GM19023 (cell line): ENCODE measurements around the gene SERHL2.
"Not testable (repeated sequence)": the region's sequence is repeated elsewhere in the genome, so short reads cannot be mapped to it uniquely, and the experiment has no call there.

Source experiments
- ATAC-seq: cut with Tn5 transposase; IDR thresholded peaks from one replicate; pipeline ENCODE4 v1.9.1; 2021; ENCODE audit warnings: mild to moderate bottlenecking, moderate library complexity; ENCODE audit not compliant: unreplicated experiment

Gene SERHL2, protein sequence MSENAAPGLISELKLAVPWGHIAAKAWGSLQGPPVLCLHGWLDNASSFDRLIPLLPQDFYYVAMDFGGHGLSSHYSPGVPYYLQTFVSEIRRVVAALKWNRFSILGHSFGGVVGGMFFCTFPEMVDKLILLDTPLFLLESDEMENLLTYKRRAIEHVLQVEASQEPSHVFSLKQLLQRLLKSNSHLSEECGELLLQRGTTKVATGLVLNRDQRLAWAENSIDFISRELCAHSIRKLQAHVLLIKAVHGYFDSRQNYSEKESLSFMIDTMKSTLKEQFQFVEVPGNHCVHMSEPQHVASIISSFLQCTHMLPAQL

DNA sequence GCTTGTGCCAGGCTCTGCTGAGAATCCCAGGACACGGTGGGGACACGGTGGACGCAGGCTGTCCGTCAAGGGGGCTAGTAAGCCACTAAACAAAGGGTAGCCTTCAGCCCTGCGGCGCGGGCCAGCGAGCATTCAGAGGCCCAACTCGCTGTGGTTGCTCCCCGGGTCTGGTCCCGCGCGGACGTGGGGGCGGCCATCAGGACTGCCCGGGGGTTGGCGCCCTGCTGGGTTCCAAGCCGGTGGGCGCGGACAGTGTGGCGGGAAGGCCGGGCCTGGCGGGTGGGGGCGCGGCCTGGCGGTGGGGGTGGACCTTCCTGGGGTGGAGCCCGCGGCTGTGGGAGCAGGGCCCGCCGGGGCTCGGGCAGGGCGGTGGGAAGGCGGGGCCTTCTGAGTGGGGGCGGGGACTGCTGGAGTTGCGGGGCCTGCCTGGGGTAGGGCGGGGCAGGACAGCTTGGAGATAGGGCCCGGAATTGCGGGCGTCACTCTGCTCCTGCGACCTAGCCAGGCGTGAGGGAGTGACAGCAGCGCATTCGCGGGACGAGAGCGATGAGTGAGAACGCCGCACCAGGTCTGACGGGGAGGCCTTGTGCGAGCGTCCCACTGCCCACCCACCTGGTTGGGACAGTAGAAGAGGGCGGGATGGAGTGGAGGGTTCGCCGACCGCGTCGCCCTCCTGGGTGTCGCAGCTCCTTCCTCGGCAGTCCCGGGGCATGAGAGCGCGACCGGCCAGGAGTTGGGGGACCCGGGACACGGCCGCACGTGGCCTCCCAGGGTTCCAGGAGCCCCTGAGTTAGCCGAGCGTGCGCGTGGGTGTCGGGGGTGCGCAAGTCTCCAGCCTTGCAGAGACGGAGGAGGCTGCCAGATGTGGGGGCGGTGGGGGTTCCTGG, at the start of gene SERHL2:
SERHL2 (plus strand) TSS at position 482 of the 887 bp plus-strand sequence; CDS start at position 547, 65 bp downstream.
- no peak for ATAC-seq

DNA sequence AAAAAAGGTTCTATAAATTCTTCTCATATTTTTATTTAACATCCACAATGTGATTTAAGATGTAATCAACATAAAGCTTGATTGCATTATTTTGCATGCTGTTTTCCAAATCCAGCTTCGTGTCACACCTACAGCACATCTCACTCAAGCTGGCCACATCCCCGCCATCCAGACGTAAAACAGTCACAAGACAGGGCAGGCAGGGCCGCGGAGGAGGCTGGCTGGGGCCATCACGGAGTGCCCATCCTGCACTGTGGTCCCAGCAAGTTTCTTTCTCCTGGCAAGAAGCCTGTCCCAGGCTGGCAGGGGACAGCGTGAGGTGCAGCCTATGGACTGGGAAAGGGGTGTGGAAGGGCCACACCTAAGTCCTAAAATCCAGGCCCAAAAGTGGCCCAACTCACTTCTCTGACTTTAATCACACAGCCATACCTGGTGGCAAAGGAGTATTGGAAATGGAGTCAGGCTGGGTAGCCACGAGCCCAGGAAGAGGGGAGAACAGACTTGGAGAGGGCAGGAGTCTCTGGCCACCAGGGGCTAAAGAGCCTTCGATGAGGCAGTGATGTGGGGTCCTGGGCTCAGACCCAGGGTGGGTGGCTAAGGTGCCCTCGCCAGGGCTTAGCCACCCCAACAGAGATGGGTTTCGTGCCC, 45.3 kb upstream of the SERHL2 start:
- ATAC-seq = not testable (repeated sequence)

DNA sequence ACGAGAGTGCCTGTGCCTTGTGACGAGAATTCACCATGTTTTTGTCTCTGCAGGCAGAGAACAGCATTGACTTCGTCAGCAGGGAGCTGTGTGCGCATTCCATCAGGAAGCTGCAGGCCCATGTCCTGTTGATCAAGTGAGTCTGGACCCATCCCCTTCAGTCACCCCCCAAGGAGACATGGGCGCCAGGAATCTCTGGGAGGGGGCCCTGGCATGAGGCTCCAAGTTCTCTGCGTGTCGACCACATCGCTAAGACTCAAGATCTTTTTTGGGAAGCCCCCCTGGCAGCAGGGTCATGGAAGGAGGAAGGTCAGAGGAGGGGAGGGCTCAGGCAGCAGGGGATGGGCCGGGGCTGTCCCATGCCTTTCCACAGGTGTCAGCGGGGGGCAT, 44.8 kb upstream of the SERHL2 start:
- ATAC-seq = not testable (repeated sequence)

DNA sequence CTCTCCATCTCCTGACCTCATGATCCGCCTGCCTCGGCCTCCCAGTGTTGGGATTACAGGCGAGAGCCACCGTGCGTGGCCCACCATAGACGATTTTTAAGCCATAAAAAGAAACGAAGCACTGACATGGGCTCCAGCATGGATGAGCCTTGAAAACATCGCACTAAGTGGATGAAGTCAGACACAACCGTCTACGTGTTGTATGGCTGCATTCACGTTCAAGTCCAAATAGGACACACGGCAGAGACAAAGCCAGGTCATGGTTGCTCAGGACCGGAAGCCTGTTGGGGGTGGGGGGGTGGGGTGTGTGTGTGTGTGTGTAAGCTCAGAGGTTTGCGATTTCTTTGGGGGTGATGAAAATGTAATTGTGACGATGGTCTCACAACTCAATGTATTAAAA, 44.2 kb upstream of the SERHL2 start:
- no peak for ATAC-seq

DNA sequence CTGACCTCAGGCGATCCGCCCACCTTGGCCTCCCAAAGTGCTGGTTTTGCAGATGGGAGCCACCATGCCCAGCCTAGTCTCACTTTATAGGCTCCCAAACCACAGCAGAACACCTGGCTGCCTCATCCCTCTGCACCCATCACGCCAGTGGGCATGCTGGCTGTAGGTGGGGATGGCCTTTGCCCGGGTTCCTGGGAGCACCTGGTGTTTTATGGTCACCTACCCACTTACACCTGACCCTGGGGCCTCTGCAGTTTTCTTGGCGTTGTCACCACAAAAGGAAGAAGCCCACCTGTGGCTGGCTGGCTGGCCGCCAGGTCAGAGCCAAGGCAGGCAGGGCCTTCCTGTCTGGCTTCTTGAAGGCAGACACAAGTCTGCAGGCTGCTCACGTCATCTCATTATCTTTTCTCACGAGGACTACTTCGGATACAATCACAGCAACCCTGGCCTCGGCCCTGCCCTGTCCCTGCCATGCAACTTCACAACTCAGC, 42.3 kb upstream of the SERHL2 start:
- ATAC-seq = no peak

DNA sequence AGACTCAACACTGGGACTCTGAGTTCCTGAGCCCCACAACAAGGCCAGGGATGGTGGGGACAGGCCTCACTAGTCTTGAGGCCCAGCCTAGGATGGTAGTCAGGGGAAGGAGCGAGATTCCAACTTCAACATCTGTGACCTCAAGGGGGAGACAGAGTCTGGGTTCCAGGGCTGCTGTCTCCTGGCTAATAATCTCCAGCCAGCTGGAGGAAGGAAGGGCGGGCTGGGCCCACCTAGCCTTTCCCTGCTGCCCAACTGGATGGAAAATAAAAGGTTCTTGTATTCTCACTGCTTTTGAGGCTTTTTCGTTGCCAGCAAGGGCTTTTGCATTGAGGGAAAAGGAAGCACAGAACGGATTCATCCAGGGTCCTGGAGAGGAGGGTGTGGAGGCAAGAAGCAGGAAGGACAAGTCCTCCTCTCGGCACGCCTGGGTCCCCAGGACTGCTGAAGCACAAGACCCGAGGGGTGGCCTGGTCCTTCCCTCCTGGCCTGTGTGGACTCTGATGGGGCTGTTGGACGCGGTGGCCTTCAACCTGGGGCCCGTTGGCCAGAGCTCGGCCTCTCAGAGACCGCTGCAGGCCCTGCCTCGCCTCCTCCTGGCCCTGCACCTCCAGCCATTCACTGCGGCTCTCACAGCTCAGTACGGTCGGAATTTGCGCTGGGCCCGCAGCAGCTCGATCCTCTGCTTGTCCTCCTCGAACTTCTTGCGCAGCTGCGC, 41.3 kb upstream of the SERHL2 start:
- not testable (repeated sequence) for ATAC-seq

DNA sequence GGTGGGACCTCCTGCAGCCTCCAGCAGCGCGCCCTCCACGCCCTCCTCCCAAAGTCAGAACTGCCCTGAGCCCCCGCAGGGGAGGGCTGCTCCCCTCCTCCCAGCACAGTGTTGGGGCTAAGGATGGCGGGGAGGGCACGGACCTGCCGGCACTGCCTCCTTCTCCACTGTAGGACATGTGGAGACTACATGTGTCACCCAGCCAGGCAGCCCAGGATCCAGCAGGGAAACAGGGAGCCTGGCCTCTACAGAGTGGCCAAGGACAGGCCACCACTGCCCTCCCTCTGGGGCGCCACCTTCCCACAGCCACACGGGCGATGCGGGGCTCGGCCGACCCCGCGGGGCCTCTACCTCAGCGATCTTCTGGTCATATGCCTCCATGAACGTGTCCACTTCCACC, 39.4 kb upstream of the SERHL2 start:
- ATAC-seq = not testable (repeated sequence)

DNA sequence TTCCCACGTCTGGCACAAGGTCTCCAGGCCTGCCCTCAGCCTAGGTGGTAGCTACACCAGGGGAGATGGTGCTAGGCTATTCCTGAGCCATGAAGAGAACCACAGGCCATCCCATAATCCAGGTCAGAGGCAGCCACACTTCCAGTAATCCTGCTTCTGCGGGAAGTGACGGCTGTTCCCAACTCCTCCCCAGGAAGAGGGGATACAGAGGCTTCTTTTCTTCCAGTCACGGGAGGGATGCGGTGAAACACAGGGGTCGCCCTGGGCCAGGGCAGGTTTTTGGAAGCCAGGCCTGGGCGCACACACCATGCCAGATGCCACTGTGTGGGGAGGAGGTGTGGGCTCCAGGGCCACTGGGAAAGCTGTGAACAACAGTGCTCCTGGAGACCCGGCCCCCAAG, 38.5 kb upstream of the SERHL2 start:
- ATAC-seq = not testable (repeated sequence)

DNA sequence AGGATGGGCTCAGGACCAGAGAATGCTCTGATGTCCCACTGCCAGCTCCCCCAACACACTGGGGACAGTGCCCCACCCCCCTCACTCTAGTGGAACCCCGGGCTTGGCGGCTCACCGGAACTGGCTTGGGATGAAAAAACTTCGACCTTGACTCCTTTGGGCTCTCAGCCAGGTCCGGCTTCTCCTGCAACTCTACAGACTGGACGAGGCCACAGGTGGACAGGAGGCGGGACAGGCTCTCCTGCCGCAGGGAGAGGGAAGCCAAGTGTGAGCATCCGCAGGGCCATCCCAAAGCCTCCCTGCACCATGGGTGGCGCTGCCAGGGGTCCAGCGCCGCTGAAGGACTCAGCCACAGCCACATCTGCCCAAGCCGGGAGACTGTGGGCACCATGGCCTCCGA, 37.9 kb upstream of the SERHL2 start:
- no peak for ATAC-seq

DNA sequence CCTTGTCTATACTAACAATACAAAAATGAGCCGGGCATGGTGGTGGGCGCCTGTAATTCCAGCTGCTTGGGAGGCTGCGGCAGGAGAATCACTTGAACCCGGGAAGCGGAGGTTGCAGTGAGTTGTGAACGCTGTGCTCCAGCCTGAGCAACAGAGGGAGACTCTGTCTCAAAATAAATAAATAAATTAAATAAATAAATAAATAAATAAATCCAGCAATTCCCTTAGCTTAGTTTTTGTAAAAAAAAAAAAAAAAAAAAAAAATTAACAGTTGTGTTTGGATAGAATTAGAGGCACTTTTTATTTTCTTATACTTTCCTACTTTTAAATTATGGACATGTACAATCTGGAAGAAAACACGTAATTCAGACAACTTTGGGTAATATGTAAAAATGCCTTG, 36.7 kb upstream of the SERHL2 start:
- not testable (repeated sequence) for ATAC-seq

DNA sequence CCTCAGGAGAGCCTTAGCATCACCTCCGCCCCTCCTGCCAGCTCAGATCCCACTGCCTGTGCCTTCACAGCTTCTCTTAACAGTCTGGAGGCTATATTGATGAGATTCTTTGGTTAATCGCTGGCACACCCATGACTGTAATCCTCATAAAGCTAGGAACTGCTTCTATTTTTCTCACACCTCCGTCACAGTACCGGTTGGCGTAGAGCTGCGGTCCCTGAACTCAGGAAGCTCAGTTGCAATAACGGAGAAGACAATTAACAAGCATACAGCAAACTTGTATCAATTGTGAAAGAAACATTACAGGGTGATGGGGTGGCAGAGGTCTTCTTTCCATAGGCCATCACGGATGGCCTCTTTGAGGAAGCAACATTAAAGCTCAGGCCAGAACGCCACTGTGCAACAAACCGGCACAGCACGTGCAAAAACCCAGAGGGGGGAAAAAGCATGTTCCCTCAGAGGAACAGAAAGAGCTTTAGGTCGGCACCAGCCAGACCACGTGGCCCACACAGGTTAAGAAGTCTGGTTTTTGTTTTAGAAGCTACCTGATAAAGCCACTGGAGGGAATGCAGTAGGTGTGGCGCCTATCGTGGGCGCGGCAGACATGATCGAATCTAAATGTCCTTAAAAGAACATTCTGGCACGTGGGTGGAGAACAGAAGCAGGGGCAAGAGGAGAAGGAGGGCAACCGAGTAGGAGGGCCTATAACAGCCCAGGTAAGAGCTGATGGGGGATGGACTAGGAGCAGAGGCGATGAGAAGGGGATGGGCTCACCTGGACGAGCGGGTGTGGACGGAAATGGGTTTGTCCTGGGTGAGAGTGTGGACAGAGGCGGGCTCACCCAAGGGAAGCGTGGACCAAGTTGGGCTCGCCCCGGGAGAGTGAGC, 34.9 kb upstream of the SERHL2 start:
- peak; percentile 22 for ATAC-seq

DNA sequence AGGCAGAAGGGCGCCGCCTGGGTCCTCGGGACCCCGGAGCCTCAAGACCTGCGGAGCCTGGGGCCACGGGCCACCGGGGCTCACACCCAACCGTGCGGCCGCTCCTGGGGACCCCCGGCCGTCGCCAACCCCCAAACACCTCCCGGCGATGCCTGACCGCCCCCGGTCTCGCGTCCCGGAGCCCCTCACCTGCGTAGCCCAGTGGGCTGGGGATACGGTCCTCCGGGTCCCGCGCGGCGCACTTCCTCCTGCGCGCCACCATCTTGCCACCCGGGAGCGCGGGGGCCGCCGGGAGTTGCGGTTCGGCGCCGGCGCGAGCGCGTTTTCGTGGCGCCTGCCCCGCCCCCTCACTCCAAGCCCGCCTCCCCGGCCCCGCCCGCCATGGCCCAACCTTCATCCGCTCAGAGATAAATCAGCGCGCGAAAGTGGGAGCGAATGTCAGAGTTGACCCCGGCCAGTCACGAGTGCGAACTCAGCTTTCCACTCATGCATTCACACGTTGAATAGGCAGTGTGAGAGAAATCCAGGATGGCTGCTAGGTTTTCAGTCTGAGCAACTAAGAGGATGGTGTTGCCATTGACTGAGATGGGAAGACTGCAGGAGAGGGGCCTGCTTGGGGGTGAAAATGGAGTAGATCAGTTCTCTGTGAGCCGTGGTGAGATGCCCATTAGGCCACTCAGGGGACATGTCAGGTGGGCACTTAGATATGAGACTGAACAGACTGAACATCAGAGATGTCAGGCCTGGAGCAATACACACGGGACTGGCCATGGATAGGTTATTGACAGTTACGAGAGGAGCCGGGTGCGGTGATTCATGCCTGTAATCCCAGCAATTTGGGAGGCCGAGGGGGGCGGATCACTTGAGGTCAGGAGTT, 34.0 kb upstream of the SERHL2 start, which contains the start of gene RRP7A:
RRP7A (minus strand) TSS at position 272 of the 877 bp plus-strand sequence; CDS start at position 262, 10 bp downstream.
- peak; percentile 82 for ATAC-seq

DNA sequence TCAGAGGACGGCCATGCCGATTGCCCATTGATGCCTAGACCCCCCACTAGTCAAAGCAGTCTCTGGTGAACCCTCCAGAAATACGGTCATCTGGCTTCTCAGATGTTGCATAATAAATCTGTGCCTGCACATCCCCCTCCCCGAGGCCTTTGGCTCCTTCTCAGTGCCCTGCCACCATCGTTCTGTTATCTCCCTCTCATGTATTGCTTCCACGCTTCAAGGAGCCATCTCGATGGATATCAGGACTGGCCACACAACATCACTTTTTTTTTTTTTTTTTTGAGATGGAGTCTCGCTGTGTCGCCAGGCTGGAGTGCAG, 32.6 kb upstream of the SERHL2 start:
- ATAC-seq = no peak

DNA sequence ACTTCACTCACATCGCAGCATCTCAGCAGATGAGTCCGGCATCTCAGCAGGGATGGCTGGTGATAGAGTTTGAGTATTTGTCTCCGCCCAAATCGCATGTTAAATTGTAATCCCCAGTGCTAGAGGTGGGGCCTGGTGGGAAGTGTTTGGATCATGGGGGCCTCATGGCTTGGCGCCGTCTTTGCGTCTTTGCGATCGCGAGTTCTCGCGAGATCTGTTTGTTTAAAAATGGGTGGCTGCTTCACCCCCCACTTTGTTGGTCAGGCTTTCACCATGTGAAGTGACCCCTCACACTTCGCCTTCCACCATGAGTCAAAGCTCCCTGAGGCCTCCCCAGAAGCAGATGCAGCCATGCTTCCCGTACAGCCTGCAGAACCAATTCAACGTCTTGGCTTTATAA, 31.2 kb upstream of the SERHL2 start:
- no peak for ATAC-seq

DNA sequence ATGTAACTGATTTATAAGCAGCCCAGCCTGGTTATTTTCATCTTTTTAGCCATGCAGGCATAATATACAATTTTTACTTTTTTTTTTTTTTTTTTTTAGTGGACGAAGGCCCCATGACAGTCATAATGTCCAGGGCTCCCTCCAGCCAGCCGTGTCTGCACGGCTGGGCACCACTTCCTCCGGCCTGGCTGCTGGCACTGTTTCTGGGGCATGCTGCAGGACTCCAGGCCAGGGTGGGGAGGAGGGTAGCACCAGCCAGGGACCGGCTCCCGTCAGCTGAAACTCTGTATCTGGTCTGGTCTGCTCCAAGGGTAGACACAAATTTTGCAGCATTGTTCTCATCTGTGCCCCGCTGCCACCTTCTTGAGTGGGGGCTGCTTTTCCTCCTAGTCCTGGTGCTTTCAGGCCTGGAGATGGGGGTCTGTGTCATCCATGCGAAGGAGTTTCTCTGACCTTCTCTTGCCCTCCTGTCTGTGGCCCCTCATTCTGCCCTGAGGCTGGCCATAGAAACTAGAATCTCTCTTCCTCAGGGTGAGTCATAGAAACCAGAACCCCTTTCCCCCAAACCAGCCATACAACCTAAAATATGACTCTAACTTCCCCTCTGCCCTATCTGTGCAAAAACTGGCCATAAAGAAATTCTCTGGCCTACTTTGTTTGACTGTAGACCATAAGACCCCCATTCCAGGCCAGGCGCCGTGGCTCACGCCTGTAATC, 25.0 kb upstream of the SERHL2 start:
- no peak for ATAC-seq

DNA sequence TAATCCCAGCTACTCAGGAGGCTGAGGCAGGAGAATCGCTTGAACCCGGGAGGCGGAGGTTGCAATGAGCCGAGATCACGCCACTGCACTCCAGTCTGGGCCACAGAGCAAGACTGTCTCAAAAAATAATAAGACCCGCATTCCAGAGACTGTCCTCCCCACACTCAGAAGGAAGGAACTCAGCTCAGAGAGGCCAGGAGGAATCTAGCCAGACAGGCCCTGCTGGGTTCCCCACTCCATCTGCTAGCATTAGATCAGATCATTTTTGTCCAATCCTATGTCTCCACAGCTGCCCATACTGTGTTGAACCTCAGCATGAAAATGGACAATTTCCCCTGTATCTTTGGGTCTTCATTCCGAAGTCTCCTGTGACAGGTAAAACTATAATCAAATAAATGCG, 24.3 kb upstream of the SERHL2 start:
- ATAC-seq = not testable (repeated sequence)

DNA sequence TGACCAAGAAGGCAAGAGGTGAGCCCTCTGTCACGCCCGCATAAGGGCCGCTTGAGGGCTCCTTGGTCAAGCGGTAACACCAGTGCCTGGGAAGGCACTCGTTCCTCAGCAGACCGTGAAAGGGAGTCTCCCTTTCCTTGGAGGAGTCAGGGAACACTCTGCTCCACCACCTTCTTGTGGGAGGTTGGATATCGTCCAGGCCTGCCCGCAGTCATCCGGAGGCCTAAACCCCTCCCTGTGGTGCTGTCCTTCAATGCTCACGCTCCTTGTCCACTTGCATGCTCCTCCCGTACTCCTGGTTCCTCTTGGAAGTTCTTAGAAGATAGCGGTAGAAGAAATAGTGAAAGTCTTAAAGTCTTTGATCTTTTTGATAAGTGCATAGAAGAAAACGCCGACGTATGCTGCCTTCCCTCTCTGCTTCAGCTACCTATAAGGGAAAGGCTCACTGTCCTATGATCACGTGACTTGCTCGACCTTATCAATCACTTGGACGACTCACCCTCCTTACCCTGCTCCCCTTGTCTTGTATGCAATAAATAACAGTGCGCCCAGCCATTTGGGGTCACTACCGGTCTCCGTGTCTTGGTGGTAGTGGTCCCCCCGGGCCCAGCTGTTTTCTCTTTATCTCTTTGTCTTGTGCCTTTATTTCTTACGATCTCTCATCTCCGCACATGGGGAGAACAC, 22.2 kb upstream of the SERHL2 start:
- ATAC-seq = not testable (repeated sequence)

DNA sequence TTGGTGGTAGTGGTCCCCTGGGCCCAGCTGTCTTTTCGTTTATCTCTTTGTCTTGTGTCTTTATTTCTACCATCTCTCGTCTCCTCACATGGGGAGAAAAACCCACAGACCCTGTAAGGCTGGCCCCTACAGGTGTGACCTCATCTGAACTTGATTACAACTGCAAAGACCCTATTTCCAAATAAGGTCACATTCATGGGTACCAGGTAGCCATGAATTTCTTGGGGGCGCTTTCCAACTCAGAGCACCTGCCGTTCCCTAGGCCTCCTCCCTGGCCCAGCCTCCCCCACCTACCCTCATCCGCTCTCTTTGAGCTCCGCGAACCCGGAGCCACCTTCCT, 20.1 kb upstream of the SERHL2 start:
- no peak for ATAC-seq
